ENCODE measurements around the gene NLN.

GRCh38 chr5:65769539-65769938, 47.5 kb downstream of the NLN start:
- no peak for TF ChIP-seq CTCF (IDR thresholded peaks at IDR 0.05)
- TF ChIP-seq POLR2A (IDR thresholded peaks at IDR 0.05) = no peak

All from thyroid gland (tissue), 4 donors.